ENCODE data around the gene LGALS9C.
A peak's percentile ranks its signal among the peaks of the same experiment; 100 is the strongest.
"Not testable (repeated sequence)": the region's sequence is repeated elsewhere in the genome, so short reads cannot be mapped to it uniquely, and the experiment has no call there.

LGALS9C gene

DNA sequence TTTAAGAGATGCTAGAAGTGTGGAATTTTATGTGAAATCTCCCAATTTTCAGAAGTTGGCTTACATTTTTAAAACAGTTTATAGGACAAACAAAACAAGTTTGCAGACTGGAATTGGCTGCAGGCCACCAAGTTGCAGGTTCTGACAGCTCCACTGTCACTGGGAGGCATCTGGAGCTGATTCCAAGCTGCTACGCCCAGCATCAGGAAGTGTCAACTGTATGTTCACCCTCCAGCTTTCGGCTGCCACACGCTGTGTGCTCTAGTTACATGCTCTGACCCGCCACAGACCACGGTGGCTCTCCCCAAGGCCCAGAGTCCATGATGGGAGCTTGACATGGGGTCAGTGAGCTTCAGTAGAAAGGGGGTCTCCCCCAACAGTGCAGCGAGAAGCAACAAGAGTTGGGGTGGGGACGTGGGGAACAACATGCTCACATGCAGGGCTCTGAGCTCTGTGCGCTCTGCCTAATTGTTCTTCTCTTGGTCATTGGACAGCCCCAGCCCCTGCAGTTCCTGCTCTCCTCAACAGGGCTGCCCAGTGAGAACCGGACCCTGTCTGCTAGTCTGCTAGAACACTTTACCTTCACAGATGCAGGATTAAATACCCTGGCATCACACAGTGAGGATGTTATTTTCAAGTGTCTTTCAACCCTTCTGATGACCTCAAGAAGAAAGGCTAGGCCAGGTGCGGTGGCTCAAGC is 8.0 kb upstream of the LGALS9C start:
- not testable (repeated sequence) for H3K4me3 Mint-ChIP-seq; H3K27ac Mint-ChIP-seq; H3K36me3 Mint-ChIP-seq (ENCODE audit: low read depth); H3K4me1 Mint-ChIP-seq; H3K27me3 Mint-ChIP-seq; DNase-seq; H3K9me3 Mint-ChIP-seq; ATAC-seq

DNA sequence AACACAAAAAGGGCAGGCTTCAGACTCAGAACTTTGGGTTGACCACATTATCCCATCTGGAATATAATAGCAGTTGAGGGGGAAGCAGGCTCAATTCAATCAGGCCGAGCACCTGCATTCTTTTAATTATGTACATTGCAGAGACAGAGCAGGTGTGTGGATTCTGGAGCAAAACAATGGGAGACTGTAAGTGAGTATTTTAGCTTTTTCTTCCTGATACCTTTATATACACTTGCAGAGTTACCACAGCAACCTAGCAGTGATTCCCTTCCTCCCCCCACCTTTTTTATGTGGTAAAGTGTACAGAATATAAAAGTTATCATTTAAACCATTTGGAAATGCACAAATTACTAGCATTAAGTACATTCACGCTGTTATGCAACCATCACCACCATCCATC is 6.8 kb upstream of the LGALS9C start:
- DNase-seq, H3K9me3 Mint-ChIP-seq: not testable (repeated sequence)

GRCh38 chr17:18470345-18470930 is 6.2 kb upstream of the LGALS9C start:
- not testable (repeated sequence) for H3K9me3 Mint-ChIP-seq; H3K27ac Mint-ChIP-seq; H3K4me3 Mint-ChIP-seq; H3K27me3 Mint-ChIP-seq; H3K36me3 Mint-ChIP-seq (ENCODE audit: low read depth); DNase-seq; H3K4me1 Mint-ChIP-seq
- peak; percentile 65 for ATAC-seq

More for the DNA sequence above, 6.8 kb upstream of the LGALS9C start:
- H3K4me1 Mint-ChIP-seq; H3K27ac Mint-ChIP-seq; H3K4me3 Mint-ChIP-seq; H3K27me3 Mint-ChIP-seq; H3K36me3 Mint-ChIP-seq (ENCODE audit: low read depth); ATAC-seq: not testable (repeated sequence)

GRCh38 chr17:18473967-18474366 is 2.6 kb upstream of the LGALS9C start:
- H3K9me3 Mint-ChIP-seq; H3K27me3 Mint-ChIP-seq; H3K4me3 Mint-ChIP-seq; H3K27ac Mint-ChIP-seq; DNase-seq; ATAC-seq; H3K4me1 Mint-ChIP-seq; H3K36me3 Mint-ChIP-seq (ENCODE audit: low read depth): not testable (repeated sequence)

DNA sequence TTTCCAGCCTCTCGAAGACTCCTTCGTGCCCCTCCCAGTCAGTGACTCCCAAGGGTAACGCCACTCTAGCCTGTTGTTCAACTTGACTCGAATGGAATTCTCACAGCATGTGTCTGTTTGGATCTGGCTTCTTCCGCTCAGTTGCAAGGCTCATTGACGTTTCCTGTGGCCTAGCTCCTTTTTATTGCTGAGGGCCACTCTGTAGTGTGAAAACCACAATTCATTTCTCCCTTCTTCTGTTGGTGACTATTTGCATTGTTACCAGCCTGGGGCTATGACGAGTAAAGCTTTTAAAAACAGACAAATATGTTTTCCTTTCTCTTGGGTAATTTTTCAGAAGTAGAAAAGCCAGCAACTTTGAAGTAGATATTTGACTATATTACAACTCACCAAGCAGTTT is 1.8 kb upstream of the LGALS9C start:
- not testable (repeated sequence) for H3K36me3 Mint-ChIP-seq (ENCODE audit: low read depth); H3K4me3 Mint-ChIP-seq; ATAC-seq; H3K4me1 Mint-ChIP-seq; DNase-seq; H3K27ac Mint-ChIP-seq; H3K9me3 Mint-ChIP-seq; H3K27me3 Mint-ChIP-seq

DNA sequence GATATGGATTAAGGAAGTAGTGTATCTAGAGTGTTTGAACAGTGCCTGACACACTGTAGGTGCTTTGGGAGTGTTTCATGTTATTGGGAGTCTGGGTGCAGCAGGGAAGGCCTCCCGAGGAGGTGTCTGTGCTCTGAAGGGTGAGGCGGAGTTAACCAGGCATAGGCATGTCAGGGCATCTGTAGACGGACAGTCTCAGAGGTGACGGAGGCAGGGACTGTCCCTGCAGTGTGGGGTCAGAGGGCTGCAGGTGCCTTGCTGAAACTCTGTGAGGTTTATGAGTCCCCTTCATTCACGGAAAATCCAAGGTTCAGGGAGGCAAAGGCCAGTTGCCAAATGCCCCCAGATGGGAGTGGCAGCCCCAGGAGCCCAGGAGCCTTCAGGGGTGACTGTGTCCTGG is 778 bp downstream of the LGALS9C start:
- not testable (repeated sequence) for H3K9me3 Mint-ChIP-seq; H3K4me3 Mint-ChIP-seq; ATAC-seq; H3K27ac Mint-ChIP-seq; H3K4me1 Mint-ChIP-seq; DNase-seq; H3K36me3 Mint-ChIP-seq (ENCODE audit: low read depth); H3K27me3 Mint-ChIP-seq

DNA sequence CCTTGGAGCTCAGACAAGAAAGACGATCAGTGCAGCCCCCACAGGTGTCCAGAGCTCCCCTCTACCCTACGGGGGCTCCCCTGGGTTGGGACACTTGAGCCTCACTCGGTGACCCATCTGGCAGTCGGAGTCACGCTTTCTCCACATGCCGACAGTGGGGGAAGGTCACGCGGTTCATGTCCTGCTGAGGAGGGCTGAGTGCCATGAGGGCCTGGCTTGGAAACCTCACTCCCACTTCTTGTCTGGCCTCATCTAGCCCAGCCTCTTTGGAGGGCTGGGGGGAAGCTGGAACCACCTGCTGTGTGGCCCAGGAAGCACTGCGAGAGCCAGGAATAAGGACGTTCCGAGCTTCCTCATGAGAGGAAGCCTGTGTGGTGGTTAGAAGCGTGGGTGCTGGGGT is 1.8 kb downstream of the LGALS9C start:
- not testable (repeated sequence) for H3K4me3 Mint-ChIP-seq; DNase-seq; H3K27ac Mint-ChIP-seq; ATAC-seq; H3K27me3 Mint-ChIP-seq; H3K4me1 Mint-ChIP-seq; H3K9me3 Mint-ChIP-seq; H3K36me3 Mint-ChIP-seq (ENCODE audit: low read depth)

DNA sequence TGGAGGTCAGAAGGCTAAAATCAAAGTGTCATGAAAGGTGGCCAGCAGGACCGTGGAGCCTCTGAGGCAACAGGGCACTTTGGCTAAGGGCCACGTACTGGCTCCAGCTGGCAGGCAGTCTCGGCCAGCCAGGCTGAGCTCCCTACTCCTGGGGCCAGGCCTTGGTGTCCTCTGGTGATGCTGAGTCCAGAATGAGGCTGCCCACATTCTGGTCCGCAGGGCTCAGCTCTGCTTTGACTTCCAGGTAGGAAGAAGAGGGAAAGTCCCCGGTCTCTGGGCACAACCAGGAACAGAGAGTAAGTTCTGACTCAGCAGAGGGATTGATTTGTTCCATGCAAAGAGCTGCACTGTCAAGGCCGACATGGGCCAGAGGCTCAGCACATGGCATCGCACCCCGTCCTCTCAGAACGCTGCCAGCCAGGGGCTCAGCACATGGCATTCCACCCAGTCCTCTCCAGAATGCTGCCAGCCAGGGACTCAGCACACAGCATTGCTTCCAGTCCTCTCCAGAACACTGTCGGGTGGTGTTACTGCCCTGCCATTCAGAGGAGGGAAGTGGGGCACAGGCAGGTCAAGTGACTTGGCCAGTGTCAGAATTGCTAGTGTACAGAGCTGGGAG is 2.5 kb downstream of the LGALS9C start:
- not testable (repeated sequence) for H3K4me1 Mint-ChIP-seq; H3K36me3 Mint-ChIP-seq (ENCODE audit: low read depth); ATAC-seq; H3K27ac Mint-ChIP-seq; H3K4me3 Mint-ChIP-seq; DNase-seq; H3K9me3 Mint-ChIP-seq; H3K27me3 Mint-ChIP-seq

DNA sequence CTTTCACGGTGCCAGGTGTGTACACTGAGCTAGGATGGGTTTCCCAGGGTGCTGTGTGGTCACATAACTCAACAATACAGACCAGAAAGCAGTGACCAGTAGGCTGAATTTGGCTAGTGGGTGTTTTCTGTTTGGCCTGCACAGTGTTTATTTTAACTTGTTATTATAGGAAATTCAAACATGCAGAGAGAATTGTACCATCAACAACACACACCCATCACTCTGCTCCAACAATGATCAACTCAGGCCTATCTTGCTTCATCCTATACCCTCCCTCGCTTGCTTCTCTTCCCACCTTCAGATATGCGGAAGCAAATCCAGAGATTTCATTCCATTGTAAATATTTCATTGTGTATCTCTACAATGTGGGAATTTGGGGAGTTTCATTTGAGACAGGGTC is 5.2 kb downstream of the LGALS9C start:
- not testable (repeated sequence) for H3K36me3 Mint-ChIP-seq (ENCODE audit: low read depth); ATAC-seq; H3K4me3 Mint-ChIP-seq; H3K27me3 Mint-ChIP-seq; H3K4me1 Mint-ChIP-seq; H3K9me3 Mint-ChIP-seq; DNase-seq; H3K27ac Mint-ChIP-seq

GRCh38 chr17:18485936-18486464 is 9.4 kb downstream of the LGALS9C start:
- not testable (repeated sequence) for ATAC-seq, H3K27me3 Mint-ChIP-seq

GRCh38 chr17:18487633-18488032 is 11.0 kb downstream of the LGALS9C start:
- not testable (repeated sequence) for H3K4me3 Mint-ChIP-seq; H3K9me3 Mint-ChIP-seq; H3K4me1 Mint-ChIP-seq; H3K27ac Mint-ChIP-seq; H3K36me3 Mint-ChIP-seq (ENCODE audit: low read depth); ATAC-seq; H3K27me3 Mint-ChIP-seq; DNase-seq

More at GRCh38 chr17:18485936-18486464, 9.4 kb downstream of the LGALS9C start:
- not testable (repeated sequence) for H3K4me3 Mint-ChIP-seq; H3K4me1 Mint-ChIP-seq; H3K9me3 Mint-ChIP-seq; H3K27ac Mint-ChIP-seq; H3K36me3 Mint-ChIP-seq (ENCODE audit: low read depth); DNase-seq

DNA sequence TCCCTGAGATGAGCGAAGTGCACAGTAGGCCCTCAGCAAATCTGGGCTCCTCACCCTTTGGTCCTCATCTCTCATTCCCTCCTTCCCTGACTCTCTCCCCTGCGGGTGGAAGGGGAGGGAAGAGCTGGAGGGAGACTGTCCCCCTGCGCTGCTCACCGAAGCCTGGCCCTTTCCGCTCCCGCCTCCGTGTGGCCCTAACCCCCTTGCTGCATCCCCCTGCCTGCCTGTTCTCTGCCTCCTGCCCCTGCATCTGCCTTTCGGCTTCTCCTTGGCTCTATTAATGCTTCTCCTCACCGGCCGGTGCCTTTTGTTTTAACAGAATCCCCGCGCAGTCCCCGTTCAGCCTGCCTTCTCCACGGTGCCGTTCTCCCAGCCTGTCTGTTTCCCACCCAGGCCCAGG is 12.0 kb downstream of the LGALS9C start:
- H3K36me3 Mint-ChIP-seq (ENCODE audit: low read depth); H3K4me1 Mint-ChIP-seq; H3K9me3 Mint-ChIP-seq; DNase-seq; H3K27me3 Mint-ChIP-seq; H3K4me3 Mint-ChIP-seq; H3K27ac Mint-ChIP-seq; ATAC-seq: not testable (repeated sequence)

DNA sequence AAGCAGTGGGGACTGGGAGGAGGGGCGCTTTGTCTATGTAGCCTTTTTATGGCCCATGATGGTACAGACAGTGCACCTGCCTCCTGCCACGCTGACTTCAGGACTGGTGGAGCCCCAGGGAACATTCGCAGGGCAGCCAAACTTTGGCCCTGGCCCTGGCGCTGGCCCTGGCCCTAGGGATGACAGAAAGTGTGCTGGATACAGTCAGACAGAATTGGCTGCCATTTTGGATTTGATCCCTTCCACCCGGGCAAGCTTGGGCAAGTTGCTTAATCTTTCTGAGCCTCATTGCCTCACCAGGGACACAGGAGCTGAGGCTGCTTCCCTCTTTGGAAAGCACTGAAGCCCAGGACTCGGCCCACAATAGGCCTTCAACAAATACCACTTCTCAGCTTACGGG is 13.4 kb downstream of the LGALS9C start:
- not testable (repeated sequence) for H3K4me1 Mint-ChIP-seq, ATAC-seq

DNA sequence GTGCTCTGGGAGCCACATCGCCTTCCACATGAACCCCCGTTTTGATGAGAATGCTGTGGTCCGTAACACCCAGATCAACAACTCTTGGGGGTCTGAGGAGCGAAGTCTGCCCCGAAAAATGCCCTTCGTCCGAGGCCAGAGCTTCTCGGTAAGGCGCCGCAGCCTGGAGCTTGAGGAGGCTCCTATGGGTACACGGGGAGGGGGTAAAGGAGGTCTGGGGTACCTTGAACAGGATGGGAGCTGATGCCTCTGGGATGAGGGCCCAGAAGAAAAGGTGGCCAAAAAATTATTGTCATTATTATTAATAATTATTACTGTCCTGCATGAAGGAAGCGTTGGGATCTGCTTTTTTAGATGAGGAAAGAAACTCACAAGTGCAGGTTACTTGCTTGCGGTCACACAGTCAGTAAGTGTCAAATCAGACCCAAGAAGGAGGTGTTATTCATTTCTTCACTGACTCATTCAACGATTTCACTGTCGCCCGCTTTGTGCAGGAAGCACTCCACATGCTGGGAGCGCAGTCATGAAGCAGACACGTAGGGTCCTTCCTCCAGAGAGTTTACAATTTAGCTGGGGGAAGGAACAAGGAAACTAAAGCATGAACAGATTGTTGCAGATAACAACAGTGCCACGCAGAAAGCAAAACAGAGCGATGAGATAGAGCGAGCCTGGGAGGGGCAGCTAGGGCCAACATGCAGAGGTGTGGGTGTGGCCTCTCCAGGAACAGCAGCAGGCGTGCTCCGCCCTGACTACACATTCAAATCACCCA is 16.3 kb downstream of the LGALS9C start:
- not testable (repeated sequence) for H3K27me3 Mint-ChIP-seq; H3K4me1 Mint-ChIP-seq; H3K9me3 Mint-ChIP-seq; H3K27ac Mint-ChIP-seq; H3K36me3 Mint-ChIP-seq (ENCODE audit: low read depth)
- peak; percentile 76 for ATAC-seq
- peak; percentile 14 for DNase-seq
- H3K4me3 Mint-ChIP-seq = peak overlapping the region; percentile 45

More for the DNA sequence above, 13.4 kb downstream of the LGALS9C start:
- not testable (repeated sequence) for H3K9me3 Mint-ChIP-seq; H3K27ac Mint-ChIP-seq; DNase-seq; H3K36me3 Mint-ChIP-seq (ENCODE audit: low read depth); H3K27me3 Mint-ChIP-seq; H3K4me3 Mint-ChIP-seq

Data from activated naive CD8-positive, alpha-beta T cell treated with anti-CD3 and anti-CD28 coated beads, Interleukin-2, amount 50 U/mL, for 24 hours (primary cell).